GM11168 (cell line): ENCODE results near the gene GALNT9.
"Not testable (repeated sequence)": the region's sequence is repeated elsewhere in the genome, so short reads cannot be mapped to it uniquely, and the experiment has no call there.

Source experiments
- in situ Hi-C: fragments of 300-500 bp; cut with MboI; formaldehyde crosslinking; loops from one replicate; pipeline ENCODE4 v1.12.0; 2022; ENCODE audit warnings: low sequenced_read_pairs; ENCODE audit not compliant: unreplicated experiment

Gene GALNT9

GRCh38 chr12:132303853-132304373, 25.5 kb downstream of the GALNT9 start:
- in situ Hi-C loops, result not testable (repeated sequence)

DNA sequence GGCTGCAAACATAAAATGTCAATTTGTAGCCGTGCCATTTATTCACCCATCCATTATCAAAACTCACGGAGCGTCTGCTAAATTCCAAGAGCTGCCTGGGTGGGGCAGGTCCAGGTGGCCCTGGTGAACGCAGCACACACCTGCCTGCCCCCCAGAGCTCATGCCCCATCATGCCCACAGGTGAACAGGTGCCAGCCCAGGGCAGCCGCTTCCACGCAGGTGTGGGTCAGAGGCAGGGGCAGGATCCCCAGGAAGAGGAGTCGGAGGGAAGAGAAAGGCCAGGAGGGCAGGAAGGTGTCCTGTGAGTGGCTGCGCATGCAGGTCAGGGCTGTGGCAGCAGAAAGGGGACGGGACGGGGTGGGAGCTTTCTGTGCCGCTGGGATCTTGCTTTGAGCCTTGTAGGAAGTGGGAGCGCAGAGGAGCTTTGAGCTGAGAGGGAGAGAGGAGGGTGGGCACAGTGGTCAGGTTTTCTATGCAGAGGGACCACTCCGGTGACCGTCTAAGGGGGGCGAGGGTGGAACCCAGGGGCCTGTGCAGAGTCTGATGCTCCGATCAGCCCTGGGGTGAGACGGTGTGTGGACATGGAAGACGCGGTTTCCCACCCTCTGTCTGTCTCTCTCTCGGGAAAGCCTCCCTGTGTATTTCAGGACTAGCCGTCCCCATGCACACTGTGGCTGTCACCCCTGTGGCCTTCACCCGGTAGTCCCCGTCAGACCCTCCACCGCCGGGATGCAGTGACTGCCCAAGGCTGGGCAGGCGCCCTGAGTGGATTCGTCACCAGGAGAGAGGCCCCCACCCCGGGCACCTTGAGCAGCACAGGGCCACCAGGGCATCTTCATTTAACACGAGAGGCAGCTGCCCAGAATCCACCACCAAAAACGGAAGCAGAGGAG, 26.7 kb downstream of the GALNT9 start:
- in situ Hi-C loops, result no loop called here

GRCh38 chr12:132300789-132301722, 28.3 kb downstream of the GALNT9 start:
- in situ Hi-C loops, result no loop called here

DNA sequence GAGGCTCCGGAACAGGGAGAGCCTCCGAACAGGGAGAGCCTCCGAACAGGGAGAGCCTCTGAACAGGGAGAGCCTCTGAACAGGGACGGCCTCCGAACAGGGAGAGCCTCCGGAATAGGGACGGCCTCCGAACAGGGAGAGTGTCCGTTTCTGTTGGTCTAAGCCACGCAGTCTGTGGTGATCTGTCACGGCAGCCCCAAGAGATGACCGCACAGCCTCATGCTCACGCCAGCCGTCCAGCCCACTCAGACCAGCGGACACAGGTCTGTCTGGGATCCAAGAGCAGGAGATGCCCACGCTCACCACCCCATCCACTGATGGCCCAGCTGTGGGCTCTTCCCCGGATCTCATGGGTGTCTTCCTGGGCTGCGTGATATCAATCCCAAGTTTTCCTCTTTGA, 33.3 kb downstream of the GALNT9 start:
- in situ Hi-C loops, result no loop called here

DNA sequence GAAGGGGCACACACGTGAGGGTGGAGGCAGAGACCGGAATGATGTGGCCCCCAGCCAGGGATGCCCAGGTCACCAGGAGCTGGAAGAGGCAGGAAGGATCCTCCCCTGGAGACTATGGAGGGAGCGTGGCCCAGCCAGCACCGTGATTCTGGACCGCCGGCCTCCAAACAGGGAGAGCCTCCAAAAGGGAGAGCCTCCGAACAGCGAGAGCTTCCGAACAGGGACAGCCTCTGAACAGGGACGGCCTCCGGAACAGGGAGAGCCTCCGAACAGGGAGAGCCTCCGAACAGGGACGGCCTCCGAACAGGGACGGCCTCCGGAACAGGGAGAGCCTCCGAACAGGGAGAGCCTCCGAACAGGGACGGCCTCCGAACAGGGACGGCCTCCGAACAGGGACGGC, 33.8 kb downstream of the GALNT9 start:
- in situ Hi-C loops, result not testable (repeated sequence)

GRCh38 chr12:132295101-132295526, 34.3 kb downstream of the GALNT9 start:
- in situ Hi-C loops, result no loop called here

- in situ Hi-C loops, result no loop called here
These were observed 35.0 kb downstream of the GALNT9 start for GRCh38 chr12:132294121-132295034.

- in situ Hi-C loops, result no loop called here
These were observed 36.8 kb downstream of the GALNT9 start for GRCh38 chr12:132292328-132293319.

DNA sequence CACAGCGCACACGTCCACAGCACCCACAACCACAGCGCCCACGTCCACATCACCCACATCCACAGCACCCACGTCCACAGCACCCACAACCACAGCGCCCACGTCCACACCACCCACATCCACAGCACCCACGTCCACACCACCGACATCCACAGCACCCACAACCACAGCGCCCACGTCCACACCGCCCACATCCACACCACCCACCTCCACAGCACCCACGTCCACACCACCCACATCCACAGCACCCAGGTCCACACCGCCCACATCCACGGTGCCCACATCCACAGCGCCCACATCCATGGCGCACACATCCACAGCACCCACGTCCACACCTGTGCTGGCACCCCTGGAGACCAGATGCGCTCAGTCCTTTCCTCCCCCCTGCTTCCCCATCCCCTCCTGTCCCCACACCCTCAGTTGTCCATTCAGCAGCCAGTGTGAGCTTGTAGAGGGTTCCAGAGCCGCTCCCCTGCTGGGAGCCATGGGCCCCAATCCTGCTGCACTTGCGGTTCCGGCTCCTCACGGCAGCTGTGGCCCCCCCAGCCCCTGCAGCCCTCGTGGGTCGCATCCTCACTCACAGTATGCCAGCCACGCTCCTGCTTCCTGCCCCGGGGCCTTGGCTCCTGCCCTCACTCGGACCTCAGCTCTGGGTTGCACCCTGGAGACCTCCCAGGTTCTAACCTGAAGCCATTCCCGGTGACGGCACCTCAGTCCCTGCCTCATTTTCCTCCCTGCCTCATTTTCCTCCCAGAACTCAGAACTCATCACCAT, 37.8 kb downstream of the GALNT9 start:
- in situ Hi-C loops, result no loop called here

DNA sequence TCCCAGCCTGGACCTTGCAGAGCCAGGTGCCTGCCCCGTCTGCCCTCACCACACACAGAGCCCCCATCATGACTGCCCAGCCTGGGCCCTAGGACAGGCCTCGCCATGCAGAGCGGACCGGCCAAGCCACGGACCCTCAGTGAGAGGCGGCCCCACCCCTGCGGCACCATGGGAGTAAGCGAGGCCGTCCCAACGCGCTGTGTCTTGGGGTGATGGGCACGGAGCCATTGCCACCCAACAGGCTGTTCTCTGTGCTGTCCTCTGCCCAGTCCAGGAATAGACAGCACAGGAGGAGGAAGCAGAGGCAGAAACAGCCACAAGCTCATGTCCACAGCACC, 39.2 kb downstream of the GALNT9 start:
- in situ Hi-C loops, result no loop called here

DNA sequence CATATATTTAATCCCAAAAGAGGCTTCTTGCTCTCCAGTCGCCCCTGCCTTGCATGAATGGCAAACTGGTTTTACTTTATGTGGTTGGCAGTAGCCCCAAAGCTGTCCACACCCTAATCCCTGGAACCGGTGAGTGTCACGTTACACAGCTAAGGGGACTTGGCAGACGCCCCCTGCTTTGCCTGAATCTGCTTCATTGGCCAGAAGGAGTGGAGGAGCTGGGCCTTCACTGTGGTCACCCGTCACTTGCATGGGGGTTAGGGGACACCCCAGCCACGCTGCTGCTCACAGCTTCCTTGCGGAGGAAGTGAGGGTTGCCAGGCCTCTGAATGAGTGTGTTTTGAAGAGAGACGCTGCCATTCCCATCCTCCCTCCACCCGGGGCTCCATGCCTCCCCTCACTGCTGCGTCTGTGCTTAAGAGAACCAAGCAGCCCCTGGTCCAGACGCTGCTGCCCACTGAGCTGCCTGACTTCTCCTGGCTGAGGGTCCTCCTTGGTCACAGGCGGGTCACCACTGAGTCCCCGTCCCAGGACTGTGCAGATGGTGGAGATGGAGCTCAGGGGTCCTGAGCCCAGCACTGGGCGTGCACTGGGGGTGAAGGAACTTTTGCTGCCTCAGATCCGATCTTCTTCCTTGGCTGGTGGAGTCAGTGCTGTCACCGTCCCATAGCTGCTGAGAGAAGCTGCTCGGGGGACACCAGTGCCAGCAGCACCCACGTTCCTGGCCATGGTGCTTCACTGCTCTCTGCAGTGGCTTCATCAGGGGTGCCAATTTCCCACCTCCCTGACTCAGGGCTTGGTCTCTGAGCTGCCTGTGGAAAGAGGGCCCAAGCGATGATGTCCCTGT, 39.8 kb downstream of the GALNT9 start:
- in situ Hi-C loops, result no loop called here

DNA sequence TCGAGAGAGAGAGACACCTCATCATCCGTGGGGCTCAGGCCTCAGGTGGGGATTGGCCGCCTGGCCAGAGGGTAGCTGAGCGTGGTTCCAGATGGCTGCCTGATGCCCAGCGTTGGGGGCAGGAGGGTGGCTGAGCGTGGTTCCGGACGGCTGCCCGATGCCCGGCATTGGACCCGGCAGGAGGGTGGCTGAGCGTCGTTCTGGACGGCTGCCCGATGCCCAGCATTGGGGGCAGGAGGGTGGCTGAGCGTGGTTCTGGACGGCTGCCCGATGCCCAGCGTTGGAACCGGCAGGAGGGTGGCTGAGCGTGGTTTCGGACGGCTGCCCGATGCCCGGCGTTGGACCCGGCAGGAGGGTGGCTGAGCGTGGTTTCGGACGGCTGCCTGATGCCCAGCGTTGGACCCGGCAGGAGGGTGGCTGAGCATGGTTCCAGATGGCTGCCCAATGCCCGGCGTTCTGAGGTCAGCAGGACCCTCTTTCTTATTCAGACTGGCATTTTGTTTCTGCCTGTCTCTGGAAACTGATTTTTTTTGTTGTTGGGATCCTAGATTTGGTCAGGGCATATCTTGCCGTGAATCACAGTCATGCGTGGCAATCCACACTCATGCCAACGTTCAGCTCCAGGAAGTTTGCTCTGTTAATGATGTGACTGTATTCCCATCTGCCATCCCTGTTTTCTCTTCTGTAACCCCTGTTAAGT, 40.7 kb downstream of the GALNT9 start:
- in situ Hi-C loops, result no loop called here

GRCh38 chr12:132287391-132288238, 41.8 kb downstream of the GALNT9 start:
- in situ Hi-C loops, result no loop called here

DNA sequence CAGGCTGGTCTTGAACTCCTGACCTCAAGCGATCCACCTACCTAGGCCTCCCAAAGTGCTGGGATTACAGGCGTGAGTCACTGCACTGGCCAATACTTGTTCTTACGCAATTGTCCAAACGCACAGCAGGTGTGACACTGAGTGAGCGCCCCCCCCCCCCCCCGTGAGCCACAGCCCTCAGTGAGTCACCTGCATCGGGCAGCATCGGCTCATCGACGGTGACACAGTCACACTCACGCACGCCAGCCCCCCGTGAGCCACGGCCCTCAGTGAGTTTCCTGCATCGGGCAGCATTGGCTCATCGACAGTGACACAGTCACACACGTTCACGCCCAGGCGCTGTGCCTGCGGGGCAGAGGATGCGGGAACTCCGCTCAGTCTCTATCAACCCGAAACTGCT, 42.5 kb downstream of the GALNT9 start:
- in situ Hi-C loops, result no loop called here

DNA sequence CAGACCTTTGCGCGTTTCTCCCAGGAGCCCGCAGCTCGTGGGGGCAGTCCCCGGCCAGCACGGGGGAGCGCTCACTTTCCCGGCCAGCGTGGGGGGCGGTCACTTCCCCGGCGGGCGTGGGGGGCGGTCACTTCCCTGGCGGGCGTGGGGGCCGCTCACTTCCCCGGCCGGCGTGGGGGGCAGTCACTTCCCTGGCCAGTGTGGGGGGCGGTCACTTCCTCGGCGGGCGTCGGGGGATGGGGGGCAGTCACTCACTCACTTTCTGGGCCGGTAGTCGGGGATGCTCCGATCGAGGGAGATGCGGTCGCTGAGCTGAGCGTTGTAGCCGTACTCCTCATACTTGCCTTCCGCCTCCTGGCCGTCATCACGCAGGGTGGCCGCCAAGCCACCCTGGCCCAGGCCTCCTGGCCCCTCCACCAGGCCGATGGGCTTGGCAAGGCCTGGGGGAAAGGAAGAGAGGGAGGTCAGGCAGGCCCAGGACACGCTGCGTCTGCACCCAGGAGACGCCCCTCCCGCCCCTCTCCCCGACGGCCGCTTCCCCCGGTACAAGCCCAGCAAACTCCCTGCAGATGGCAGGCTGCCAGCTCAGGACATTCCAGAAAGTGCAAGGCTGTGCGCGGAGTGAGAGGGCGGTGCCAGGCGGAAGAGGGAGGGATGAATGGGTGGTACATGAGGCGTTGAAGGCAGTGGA, 43.3 kb downstream of the GALNT9 start:
- in situ Hi-C loops, result no loop called here
